Panc1 (cell line): ENCODE data around the gene PCSK5. TPM values are rescaled to one million over a fixed set of nuclear protein-coding genes. Genes with fewer than 3 reads are reported as not detected.

Experiments
- ATAC-seq: fragments of 200-7000 bp; cut with Tn5 transposase; 2 replicates; pipeline ENCODE4 v1.9.1; 2020; ENCODE audit warnings: mild to moderate bottlenecking, moderate library complexity
- BruUV-seq: library from RNA; stranded (reverse); fragments of 400-500 nt; replicated peaks from 2 replicates; lab custom pipeline; 2021; lab: Mats Ljungman, UMichigan
- CTCF ChIA-PET: fragments of 300-600 bp; sonication (Branson Sonifier 250); formaldehyde crosslinking; loops from one replicate; lab custom pipeline; 2022; ENCODE audit warnings: antibody characterized with exemption; lab: Charles Lee
- POLR2A ChIA-PET: fragments of 300-600 bp; sonication (Branson Sonifier 250); formaldehyde crosslinking; loops from one replicate; lab custom pipeline; 2022; ENCODE audit warnings: antibody characterized with exemption; lab: Charles Lee
- DNase-seq: peaks from one replicate; pipeline ENCODE4 v3.0.0-alpha.2; 2010; ENCODE audit warnings: low read depth, low spot score
- H3K27ac ChIP-seq: 2 replicates; pipeline ENCODE4 v1.5.1; 2011; ENCODE audit warnings: mild to moderate bottlenecking, low read length, inconsistent platforms
- H3K27me3 ChIP-seq: fragments of 200-500 bp; sonication (Bioruptor generic); 2 replicates; pipeline ENCODE4 v1.6.0; 2014; ENCODE audit warnings: low read length, inconsistent platforms; ENCODE audit not compliant: control insufficient read depth, insufficient read depth
- H3K36me3 ChIP-seq: fragments of 200-500 bp; sonication (Bioruptor generic); 2 replicates; pipeline ENCODE4 v1.5.1; 2014; ENCODE audit warnings: inconsistent platforms, mild to moderate bottlenecking, low read length, moderate library complexity; ENCODE audit not compliant: control insufficient read depth, insufficient read depth
- H3K4me1 ChIP-seq: 2 replicates; pipeline ENCODE4 v1.5.1; 2011; ENCODE audit warnings: inconsistent platforms, mild to moderate bottlenecking, low read length, moderate library complexity; ENCODE audit not compliant: control insufficient read depth, insufficient read depth
- H3K4me3 ChIP-seq, 2 experiments: 2 replicates each; pipeline ENCODE4 v1.5.1; 2011 to 2012; ENCODE audit warnings: low read depth in 2 of 2, low read length in 2 of 2, mild to moderate bottlenecking in 2 of 2, inconsistent platforms in 1 of 2, moderate library complexity in 1 of 2
- H3K9me3 ChIP-seq: fragments of 200-500 bp; sonication (Bioruptor generic); 2 replicates; pipeline ENCODE4 v1.5.1; 2014; ENCODE audit warnings: low read depth, mild to moderate bottlenecking, inconsistent platforms, low read length, moderate library complexity; ENCODE audit not compliant: control insufficient read depth, insufficient read depth
- POLR2AphosphoS5 ChIP-seq: IDR thresholded peaks from 2 replicates; pipeline ENCODE4 v1.6.1; 2012; ENCODE audit warnings: mild to moderate bottlenecking, low read depth, low read length, moderate library complexity
- REST ChIP-seq, 2 experiments: IDR thresholded peaks; 2 replicates each; pipeline ENCODE4 v1.6.1; 2011 to 2012; ENCODE audit warnings: low read depth in 2 of 2, control low read depth in 1 of 2, low read length in 1 of 2, mild to moderate bottlenecking in 1 of 2, moderate library complexity in 1 of 2; ENCODE audit not compliant: insufficient read depth in 1 of 2
- SIN3A ChIP-seq: IDR thresholded peaks from 2 replicates; pipeline ENCODE4 v1.6.1; 2012; ENCODE audit warnings: low read depth, mild to moderate bottlenecking, low read length, moderate library complexity, borderline replicate concordance; ENCODE audit not compliant: insufficient read depth
- TCF7L2 ChIP-seq: IDR thresholded peaks from 2 replicates; pipeline ENCODE4 v1.6.1; 2011; ENCODE audit warnings: mild to moderate bottlenecking, low read depth, low read length, inconsistent platforms
- in situ Hi-C: cut with HindIII; loops from 2 replicates; pipeline ENCODE4 v1.10.0; 2016; ENCODE audit warnings: low sequenced_read_pairs, low pct_unique_long_range_greater_than_20kb
- intact Hi-C: fragments of 100-400 bp; cut with micrococcal nuclease; formaldehyde crosslinking; loops from one replicate; pipeline ENCODE4 v1.10.0; 2022; ENCODE audit not compliant: unreplicated experiment
- total RNA-seq: library from RNA; stranded (reverse); gene quantifications from one replicate; pipeline ENCODE4 v1.2.1, GENCODE V29; 2021; ENCODE audit not compliant: unreplicated experiment
- TF ChIP-seq, protein P1 (sequence below): fragments of 450-650 bp; IDR thresholded peaks from 2 replicates; pipeline ENCODE4 v1.5.1; 2017; ENCODE audit warnings: mild to moderate bottlenecking

Gene PCSK5
- total RNA-seq, 1 experiment from 2014 or later, result 0.21 TPM

DNA sequence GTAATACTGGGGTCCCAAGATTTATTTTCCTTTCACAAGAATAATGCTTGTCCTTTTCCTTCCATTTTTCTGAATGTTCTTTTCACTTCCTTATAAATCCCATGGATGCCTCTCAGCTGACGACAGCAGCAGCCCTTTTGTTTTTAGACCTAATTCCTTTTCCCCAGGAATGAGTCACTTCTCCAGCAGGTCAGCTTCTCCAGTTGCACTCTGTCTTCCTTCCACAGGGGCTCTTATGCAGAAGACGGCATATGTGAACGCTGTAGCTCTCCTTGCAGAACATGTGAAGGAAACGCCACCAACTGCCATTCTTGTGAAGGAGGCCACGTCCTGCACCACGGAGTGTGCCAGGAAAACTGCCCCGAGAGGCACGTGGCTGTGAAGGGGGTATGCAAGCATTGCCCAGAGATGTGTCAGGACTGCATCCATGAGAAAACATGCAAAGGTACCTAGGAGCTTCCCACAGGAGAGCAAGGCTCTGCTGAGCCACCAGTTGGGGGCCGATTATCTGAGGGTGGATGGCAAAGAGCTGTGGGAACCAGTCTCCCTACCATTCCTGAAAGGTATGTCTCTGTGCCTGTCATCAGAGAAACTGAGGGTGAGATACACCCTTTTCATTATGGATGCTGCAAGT is 430.8 kb downstream of the PCSK5 start:
- no peaks in the 10 kb centered on the region for H3K27me3 ChIP-seq
- ATAC-seq (no peak), DNase-seq (no peak)
- TF ChIP-seq, protein P1, sequence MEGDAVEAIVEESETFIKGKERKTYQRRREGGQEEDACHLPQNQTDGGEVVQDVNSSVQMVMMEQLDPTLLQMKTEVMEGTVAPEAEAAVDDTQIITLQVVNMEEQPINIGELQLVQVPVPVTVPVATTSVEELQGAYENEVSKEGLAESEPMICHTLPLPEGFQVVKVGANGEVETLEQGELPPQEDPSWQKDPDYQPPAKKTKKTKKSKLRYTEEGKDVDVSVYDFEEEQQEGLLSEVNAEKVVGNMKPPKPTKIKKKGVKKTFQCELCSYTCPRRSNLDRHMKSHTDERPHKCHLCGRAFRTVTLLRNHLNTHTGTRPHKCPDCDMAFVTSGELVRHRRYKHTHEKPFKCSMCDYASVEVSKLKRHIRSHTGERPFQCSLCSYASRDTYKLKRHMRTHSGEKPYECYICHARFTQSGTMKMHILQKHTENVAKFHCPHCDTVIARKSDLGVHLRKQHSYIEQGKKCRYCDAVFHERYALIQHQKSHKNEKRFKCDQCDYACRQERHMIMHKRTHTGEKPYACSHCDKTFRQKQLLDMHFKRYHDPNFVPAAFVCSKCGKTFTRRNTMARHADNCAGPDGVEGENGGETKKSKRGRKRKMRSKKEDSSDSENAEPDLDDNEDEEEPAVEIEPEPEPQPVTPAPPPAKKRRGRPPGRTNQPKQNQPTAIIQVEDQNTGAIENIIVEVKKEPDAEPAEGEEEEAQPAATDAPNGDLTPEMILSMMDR, result no peak
- TF ChIP-seq SIN3A (no peak), POLR2AphosphoS5 (no peak), TCF7L2 (no peak), REST (IDR thresholded peaks at IDR 0.05; ENCODE audit: insufficient read depth in 1 of 2, low read depth in 2 of 2, low read length in 1 of 2) (no peak)
- BruUV-seq, result no TSS peak
- H3K9me3 ChIP-seq, result no peaks in the 10 kb centered on the region
- H3K36me3 ChIP-seq, result no peaks in the 10 kb centered on the region
- ChIA-PET CTCF (interaction anchor here (0.6 kb wide), 1 partner anchor 128 kb away, joined by 4 read pairs; no protein-coding TSS in a partner anchor), POLR2A (no interaction called here)
- H3K4me3 ChIP-seq, result no peak overlapping the region
- H3K27ac ChIP-seq, result no peak overlapping the region
- in situ Hi-C loops, result no loop called here
- no peaks in the 10 kb centered on the region for H3K4me1 ChIP-seq
- intact Hi-C loops, result no loop called here

DNA sequence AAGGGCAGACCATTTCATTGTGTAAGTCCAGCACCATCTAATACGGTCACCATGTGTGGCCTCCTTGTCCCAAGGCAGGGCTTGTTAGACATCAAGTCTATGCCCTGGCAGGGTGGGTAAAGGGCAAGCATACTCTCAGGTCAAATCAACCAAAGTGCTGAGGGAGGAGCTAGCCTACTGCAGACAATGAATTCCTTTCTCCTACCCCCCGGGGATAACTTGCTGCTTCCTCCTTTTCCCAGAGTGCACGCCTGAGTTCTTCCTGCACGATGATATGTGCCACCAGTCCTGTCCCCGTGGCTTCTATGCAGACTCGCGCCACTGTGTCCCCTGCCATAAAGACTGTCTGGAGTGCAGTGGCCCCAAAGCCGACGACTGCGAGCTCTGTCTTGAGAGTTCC is 432.3 kb downstream of the PCSK5 start:
- ChIA-PET CTCF (no interaction called here), POLR2A (no interaction called here)
- no TSS peak for BruUV-seq
- no peak for TF ChIP-seq REST (IDR thresholded peaks at IDR 0.05; ENCODE audit: insufficient read depth in 1 of 2, low read depth in 2 of 2, low read length in 1 of 2)
- no peak for TF ChIP-seq SIN3A
- no peak for TF ChIP-seq POLR2AphosphoS5
- TF ChIP-seq, protein P1, result no peak
- no peak overlapping the region for H3K27ac ChIP-seq
- ATAC-seq (no peak), DNase-seq (no peak)
- in situ Hi-C loops (no loop called here), intact Hi-C loops (no loop called here)
- H3K36me3 ChIP-seq, result no peaks in the 10 kb centered on the region
- no peaks in the 10 kb centered on the region for H3K9me3 ChIP-seq
- no peaks in the 10 kb centered on the region for H3K4me1 ChIP-seq
- H3K27me3 ChIP-seq, result no peaks in the 10 kb centered on the region
- H3K4me3 ChIP-seq, result no peak overlapping the region
